GM23248 (cell line): ENCODE measurements around the gene EMC9.

Experiments used
- EZH2 ChIP-seq: fragments of 200-600 bp; sonication (generic); IDR thresholded peaks from 2 replicates; pipeline ENCODE4 v1.6.1; 2018; ENCODE audit warnings: antibody characterized with exemption, mild to moderate bottlenecking; ENCODE audit not compliant: insufficient read depth, poor library complexity, severe bottlenecking
- EZH2phosphoT487 ChIP-seq: fragments of 200-600 bp; sonication (generic); IDR thresholded peaks from 2 replicates; pipeline ENCODE4 v1.6.1; 2018; ENCODE audit warnings: antibody characterized with exemption, moderate library complexity, mild to moderate bottlenecking, low read depth; ENCODE audit not compliant: insufficient read depth

GRCh38 chr14:24138396-24139271 is 2.8 kb downstream of the EMC9 start:
- TF ChIP-seq EZH2 (no peak), EZH2phosphoT487 (no peak)
